HepG2 (cell line): ENCODE results near the gene MTPN. TPM values are rescaled to one million over a fixed set of nuclear protein-coding genes. Genes with fewer than 3 reads are reported as not detected.

Experiments
- ELF4 ChIP-seq: sonication (generic); formaldehyde crosslinking; IDR thresholded peaks from 2 replicates; pipeline ENCODE4 v1.5.0; 2020; ENCODE audit warnings: missing genetic modification reagents, mild to moderate bottlenecking, moderate library complexity, borderline replicate concordance
- FUBP1 ChIP-seq: sonication (generic); formaldehyde crosslinking; IDR thresholded peaks from 2 replicates; pipeline ENCODE4 v1.5.1; 2020; ENCODE audit warnings: missing genetic modification reagents, mild to moderate bottlenecking, borderline replicate concordance
- HINFP ChIP-seq: sonication (generic); formaldehyde crosslinking; IDR thresholded peaks from 2 replicates; pipeline ENCODE4 v1.4.0; 2020; ENCODE audit warnings: low read depth, mild to moderate bottlenecking, missing genetic modification reagents
- HMGXB3 ChIP-seq: sonication (generic); formaldehyde crosslinking; IDR thresholded peaks from 2 replicates; pipeline ENCODE4 v1.4.0; 2020; ENCODE audit warnings: missing genetic modification reagents, borderline replicate concordance
- HNRNPK ChIP-seq: fragments of 200-400 bp; formaldehyde crosslinking; IDR thresholded peaks from 2 replicates; pipeline ENCODE4 v1.6.1; 2018; ENCODE audit warnings: low read length, low read depth, moderate library complexity, mild to moderate bottlenecking; ENCODE audit not compliant: poor library complexity, severe bottlenecking
- JUNB ChIP-seq: sonication (generic); formaldehyde crosslinking; IDR thresholded peaks from 2 replicates; pipeline ENCODE4 v1.8.0; 2022; ENCODE audit warnings: missing genetic modification reagents, mild to moderate bottlenecking, borderline replicate concordance
- MYPOP ChIP-seq: sonication (generic); formaldehyde crosslinking; IDR thresholded peaks from 2 replicates; pipeline ENCODE4 v1.8.1; 2023; ENCODE audit warnings: mild to moderate bottlenecking, moderate library complexity, missing genetic modification reagents
- RBFOX2 ChIP-seq: fragments of 200-400 bp; formaldehyde crosslinking; IDR thresholded peaks from 2 replicates; pipeline ENCODE4 v1.6.1; 2017; ENCODE audit warnings: low read depth, mild to moderate bottlenecking, low read length
- SOX13 ChIP-seq, 3 experiments: fragments of 450-650 bp in 1 of 3; sonication (generic) in 1 of 3; formaldehyde crosslinking in 1 of 3; IDR thresholded peaks in 2 of 3; conservative IDR thresholded peaks in 1 of 3; 2 replicates each; pipeline versions ENCODE4 v1.5.0 to v1.6.1; 2016 to 2020; ENCODE audit warnings: antibody characterized with exemption in 1 of 3, mild to moderate bottlenecking in 1 of 3, missing compliant biosample characterization in 1 of 3, missing genetic modification reagents in 1 of 3, moderate library complexity in 1 of 3
- TEAD3 ChIP-seq: optimal IDR thresholded peaks from 2 replicates; pipeline ENCODE3; 2016; ENCODE audit warnings: borderline replicate concordance
- ZNF281 ChIP-seq: sonication (generic); formaldehyde crosslinking; IDR thresholded peaks from 2 replicates; pipeline ENCODE4 v1.4.0; 2020; ENCODE audit warnings: missing genetic modification reagents, borderline replicate concordance
- ZNF614 ChIP-seq: IDR thresholded peaks from 2 replicates; pipeline ENCODE4 v1.6.1; 2018; ENCODE audit warnings: missing biosample characterization, missing genetic modification reagents, inconsistent platforms, borderline replicate concordance
- ZNF747 ChIP-seq: sonication (generic); formaldehyde crosslinking; IDR thresholded peaks from 2 replicates; pipeline ENCODE4 v1.8.1; 2023; ENCODE audit warnings: missing genetic modification reagents, mild to moderate bottlenecking, borderline replicate concordance
- ZNF782 ChIP-seq: sonication (generic); formaldehyde crosslinking; IDR thresholded peaks from 2 replicates; pipeline ENCODE4 v1.4.0; 2020; ENCODE audit warnings: missing genetic modification reagents, mild to moderate bottlenecking, borderline replicate concordance
- polyA plus RNA-seq, 8 experiments: library from polyadenylated mRNA; depleted of rRNA in 3 of 8; stranded (reverse) in 7 of 8; unstranded in 1 of 8; fragments of >200 nt; fragmentation: Illumina TruSeq in 4 of 8; extraction: Trizol in 4 of 8; gene quantifications; 2 replicates each; pipeline versions ENCODE4 v1.2.1 to v1.2.3, GENCODE V29; 2011 to 2016; ENCODE audit warnings: low read depth in 4 of 8, missing spikeins in 1 of 8, mixed read lengths in 1 of 8; ENCODE audit not compliant: insufficient read depth in 1 of 8
- total RNA-seq, 5 experiments: library from RNA; depleted of rRNA; stranded (reverse); fragments of >200 nt; fragmentation: Illumina TruSeq; extraction: Trizol; gene quantifications; 2 replicates each; pipeline ENCODE4 v1.2.3, GENCODE V29; 2016; ENCODE audit warnings: low read depth in 1 of 5

The MTPN gene
- total and polyA plus RNA-seq, 2 of the 13 experiments (the other 11 are each of a cell fraction or from before 2014, with no cell fraction given): 31.1 to 71.7 TPM

- no peak; the same call in 1 of the 2 replicates for TF ChIP-seq ZNF747 (CRISPR knock-in tag)
- peak; percentile 70; the same call in 1 of the 2 replicates for TF ChIP-seq HINFP (CRISPR knock-in tag)
- TF ChIP-seq FUBP1 (CRISPR knock-in tag): no peak
- TF ChIP-seq RBFOX2: peak; percentile 85
- TF ChIP-seq SOX13 (IDR thresholded peaks at IDR 0.05): 0 out of 2 replicates have a peak, but pooled peaks have one; percentile 26
- TF ChIP-seq SOX13 (CRISPR knock-in tag; conservative IDR thresholded peaks at IDR 0.05 in 1 of 2, IDR thresholded peaks at IDR 0.05 in 1 of 2): no peak
- peak; percentile 77; the same call in 1 of the 2 replicates for TF ChIP-seq ZNF614 (CRISPR knock-in tag)
- TF ChIP-seq TEAD3 (CRISPR knock-in tag): peak; percentile 23
- TF ChIP-seq ZNF782 (CRISPR knock-in tag): no peak
- TF ChIP-seq JUNB (CRISPR knock-in tag): no peak
- peak; percentile 76; the same call in 1 of the 2 replicates for TF ChIP-seq ZNF281 (CRISPR knock-in tag)
- peak; percentile 31 for TF ChIP-seq HNRNPK
- TF ChIP-seq HMGXB3: no peak
- peak; percentile 93 for TF ChIP-seq ELF4 (CRISPR knock-in tag)
- peak; percentile 39; the same call in 1 of the 2 replicates for TF ChIP-seq MYPOP (CRISPR knock-in tag)
Measured at GRCh38 chr7:135977007-135977741, at the start of gene MTPN (continued).
